ENCODE measurements around the gene SLFN12. TPM values are rescaled to one million over a fixed set of nuclear protein-coding genes. Genes with fewer than 3 reads are reported as not detected.

The SLFN12 gene
- total RNA-seq, 1 experiment from 2014 or later = 12.7 TPM

Other genes starting within 250 kb of the SLFN12 start
- not detected in 3 replicates for gene SLC35G3, start 238.1 kb downstream of the SLFN12 start, total RNA-seq (2021)
- 4.8 to 7.6 TPM (median 6.0 TPM) in 3 replicates for gene SLFN5, start 189.4 kb downstream of the SLFN12 start, total RNA-seq (2021)
- gene SLFN11, start 58.9 kb downstream of the SLFN12 start, total RNA-seq (2021) = 0.26 to 0.53 TPM (median 0.27 TPM) in 3 replicates
- gene SLFN13, start 16.3 kb upstream of the SLFN12 start, total RNA-seq (2021) = 19.7 to 22.1 TPM (median 20.8 TPM) in 3 replicates
- 0.07 to 0.16 TPM (median 0.13 TPM) in 3 replicates for gene SLFN12L, start 105.2 kb upstream of the SLFN12 start, total RNA-seq (2021)
- not detected in 3 replicates for gene SLFN14, start 128.3 kb upstream of the SLFN12 start, total RNA-seq (2021)
- 4.7 to 6.5 TPM (median 5.2 TPM) in 3 replicates for gene PEX12, start 146.1 kb upstream of the SLFN12 start, total RNA-seq (2021)
- 195 to 212 TPM (median 201 TPM) in 3 replicates for gene AP2B1, start 154.8 kb upstream of the SLFN12 start, total RNA-seq (2021)